HG02798 (cell line): ENCODE results near the gene TICAM1.
"Not testable (repeated sequence)": the region's sequence is repeated elsewhere in the genome, so short reads cannot be mapped to it uniquely, and the experiment has no call there.

Experiments used
- ATAC-seq: cut with Tn5 transposase; IDR thresholded peaks from one replicate; pipeline ENCODE4 v1.9.1; 2021; ENCODE audit warnings: mild to moderate bottlenecking; ENCODE audit not compliant: unreplicated experiment, poor library complexity

TICAM1 gene

GRCh38 chr19:4831304-4831978 lies at the start of gene TICAM1:
Gene TICAM1 (minus strand): TSS chr19:4831712. CDS start chr19:4818377, 13,335 bp downstream.
- ATAC-seq: peak; percentile 84

GRCh38 chr19:4879041-4879440 lies 47.5 kb upstream of the TICAM1 start:
- ATAC-seq: no peak

GRCh38 chr19:4878491-4878968 lies 47.0 kb upstream of the TICAM1 start:
- ATAC-seq: no peak

GRCh38 chr19:4877753-4878490 lies 46.4 kb upstream of the TICAM1 start:
- no peak for ATAC-seq

GRCh38 chr19:4873930-4874329 lies 42.4 kb upstream of the TICAM1 start:
- ATAC-seq: no peak

GRCh38 chr19:4871711-4872110 lies 40.2 kb upstream of the TICAM1 start:
- no peak for ATAC-seq

GRCh38 chr19:4870025-4870700 lies 38.7 kb upstream of the TICAM1 start:
- no peak for ATAC-seq

GRCh38 chr19:4868286-4868834 lies 36.8 kb upstream of the TICAM1 start:
- no peak for ATAC-seq

- peak; percentile 86 for ATAC-seq
Measured at GRCh38 chr19:4867534-4868285, 36.2 kb upstream of the TICAM1 start, which contains the start of gene PLIN3. Gene PLIN3 (minus strand): TSS chr19:4867667. CDS start chr19:4861394, 6,273 bp downstream.

- no peak for ATAC-seq
Measured at GRCh38 chr19:4866595-4867424, 35.3 kb upstream of the TICAM1 start.

- no peak for ATAC-seq
Measured at GRCh38 chr19:4861147-4861546, 29.6 kb upstream of the TICAM1 start.

GRCh38 chr19:4859697-4860096 lies 28.2 kb upstream of the TICAM1 start:
- ATAC-seq: no peak

GRCh38 chr19:4856468-4856867 lies 25.0 kb upstream of the TICAM1 start:
- not testable (repeated sequence) for ATAC-seq

GRCh38 chr19:4853506-4853905 lies 22.0 kb upstream of the TICAM1 start:
- ATAC-seq: not testable (repeated sequence)

- no peak for ATAC-seq
Measured at GRCh38 chr19:4852484-4852883, 21.0 kb upstream of the TICAM1 start.

- ATAC-seq: no peak
Measured at GRCh38 chr19:4851551-4852290, 20.2 kb upstream of the TICAM1 start.

- no peak for ATAC-seq
Measured at GRCh38 chr19:4849019-4849418, 17.5 kb upstream of the TICAM1 start.

GRCh38 chr19:4847190-4847973 lies 15.9 kb upstream of the TICAM1 start:
- ATAC-seq: no peak
